Spleen (tissue), 11 donors: ENCODE data around the gene CNOT6. TPM values are rescaled to one million over a fixed set of nuclear protein-coding genes. Genes with fewer than 3 reads are reported as not detected.
"Not testable (repeated sequence)": the region's sequence is repeated elsewhere in the genome, so short reads cannot be mapped to it uniquely, and the experiment has no call there.

Experiments
- DNase-seq: peaks from one replicate; pipeline ENCODE4 v3.0.0-alpha.2; 2020
- H3K27ac ChIP-seq, 8 donors: fragments of 200-600 bp; sonication (generic) in 7 of 8; 1 replicate in 4 of 8; 2 replicates in 4 of 8; pipeline versions ENCODE4 v1.5.0 to v1.8.0; 2016 to 2021; ENCODE audit warnings: inconsistent platforms in 4 of 8, mild to moderate bottlenecking in 4 of 8, moderate library complexity in 1 of 8
- H3K27me3 ChIP-seq, 7 donors: fragments of 200-600 bp; sonication (generic) in 6 of 7; replicated peaks in 1 of 7; 1 replicate in 4 of 7; 2 replicates in 3 of 7; pipeline versions ENCODE4 v1.5.0 to v1.8.0; 2016 to 2021; ENCODE audit warnings: inconsistent platforms in 3 of 7, mild to moderate bottlenecking in 1 of 7
- H3K36me3 ChIP-seq, 6 donors: fragments of 200-600 bp; sonication (generic) in 5 of 6; 1 replicate in 4 of 6; 2 replicates in 2 of 6; pipeline versions ENCODE4 v1.5.0 to v1.8.0; 2016 to 2021; ENCODE audit warnings: inconsistent platforms in 2 of 6
- H3K4me1 ChIP-seq, 6 donors: fragments of 200-600 bp; sonication (generic) in 5 of 6; 1 replicate in 3 of 6; 2 replicates in 3 of 6; pipeline versions ENCODE4 v1.5.0 to v1.8.0; 2016 to 2021; ENCODE audit warnings: inconsistent platforms in 3 of 6
- H3K4me3 ChIP-seq, 8 donors: fragments of 200-600 bp; sonication (generic) in 7 of 8; 1 replicate in 4 of 8; 2 replicates in 4 of 8; pipeline versions ENCODE4 v1.5.0 to v1.8.0; 2016 to 2021; ENCODE audit warnings: inconsistent platforms in 4 of 8, mild to moderate bottlenecking in 4 of 8, moderate library complexity in 2 of 8
- H3K9me3 ChIP-seq, 8 donors: fragments of 200-600 bp; sonication (generic) in 7 of 8; 1 replicate in 4 of 8; 2 replicates in 4 of 8; pipeline versions ENCODE4 v1.5.0 to v1.8.0; 2016 to 2021; ENCODE audit warnings: inconsistent platforms in 4 of 8
- CTCF ChIP-seq, 11 experiments: fragments of 200-600 bp in 7 of 11; fragments of 450-650 bp in 4 of 11; sonication (generic) in 4 of 11; IDR thresholded peaks in 8 of 11; conservative IDR thresholded peaks in 3 of 11; 1 replicate in 7 of 11; 2 replicates in 4 of 11; pipeline versions ENCODE4 v1.4.0 to v1.8.0; 2016 to 2021; ENCODE audit warnings: antibody characterized with exemption in 11 of 11, inconsistent platforms in 4 of 11, mild to moderate bottlenecking in 1 of 11
- POLR2A ChIP-seq, 3 donors: fragments of 450-650 bp; IDR thresholded peaks; one replicate each; pipeline ENCODE4 v1.5.1; 2017; ENCODE audit warnings: antibody characterized with exemption in 3 of 3, mild to moderate bottlenecking in 1 of 3
- POLR2AphosphoS5 ChIP-seq, 3 donors: sonication (generic); formaldehyde crosslinking; IDR thresholded peaks; one replicate each; pipeline ENCODE4 v1.5.1; 2017; ENCODE audit warnings: antibody characterized with exemption in 3 of 3
- WGBS, 5 donors: extraction: QIAGEN DNeasy Blood & Tissue Kit in 3 of 5; methylation state at CpG; one replicate each; pipeline versions ENCODE4 v1.1.5 to v1.1.7; 2013 to 2018; 5-methylcytosine and 5-hydroxymethylcytosine counted together
- intact Hi-C: fragments of 100-400 bp; cut with DNase I; formaldehyde crosslinking; loops from one replicate; pipeline ENCODE4 v1.15.0; 2023; ENCODE audit warnings: low total_unique reads
- polyA plus RNA-seq, 3 donors: library from polyadenylated mRNA; stranded (reverse); fragments of 200-250 nt; gene quantifications; one replicate each; pipeline ENCODE4 v1.2.1, GENCODE V29; 2013
- total RNA-seq, 7 donors: library from RNA; depleted of rRNA in 3 of 7; stranded (reverse); fragments of >200 nt in 3 of 7; fragmentation: NEBNext Ultra II Directional in 4 of 7; extraction: Animal tissue kit (Norgen Biotek cat#: 25700) in 4 of 7; gene quantifications; one replicate each; pipeline versions ENCODE4 v1.1.0 to v1.2.1, GENCODE V29; 2016 to 2021
- donor health status: healthy with polysubstance abuse.
- donor health status: DM: no; HTN: no; CAD: no; lungs with moderate emphysema.
- donor health status: DM: no; HTN: no; CAD: no.
- donor health status: Bipolar disorder and iron deficiency.
- donor health status: healthy.
- donor health status: DM: no; HTN: no; CAD: no.
- donor health status: DM: yes; HTN: yes; CAD: no.

CNOT6 gene
- total and polyA plus RNA-seq, 10 donors = 5.5 to 26.5 (median 21.6) TPM

DNA sequence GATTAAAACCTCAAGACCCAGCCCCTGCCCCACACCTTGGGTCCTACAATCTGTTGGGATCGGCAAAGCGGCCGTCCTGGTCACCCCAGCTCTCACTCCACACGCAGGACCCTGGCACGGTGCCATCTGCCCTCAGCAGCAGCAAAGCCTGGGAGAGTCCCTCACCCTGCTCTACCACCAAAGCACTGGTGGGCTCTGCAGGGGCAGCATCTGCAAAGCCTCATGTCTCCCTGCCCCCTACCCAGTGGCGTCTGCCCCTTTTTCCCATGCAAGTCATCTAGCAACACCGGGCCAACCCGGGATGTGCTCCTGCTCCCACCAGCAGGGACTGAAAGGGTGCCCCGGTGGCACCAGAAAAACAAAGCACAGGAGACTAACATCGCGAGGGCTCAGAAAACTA, 19.6 kb upstream of the CNOT6 start:
- intact Hi-C loops = no loop called here
- Histone ChIP-seq H3K27ac (no peak overlapping the region), H3K36me3 (no peaks in the 10 kb centered on the region), H3K27me3 (peaks cover 0 to 22% (median 0%) of the 10 kb centered on the region in 7 donors), H3K4me3 (no peak overlapping the region), H3K9me3 (no peaks in the 10 kb centered on the region), H3K4me1 (peaks cover 0 to 25% (median 12%) of the 10 kb centered on the region in 6 donors)
- TF ChIP-seq POLR2AphosphoS5 (IDR thresholded peaks at IDR 0.05) (no peak), CTCF (IDR thresholded peaks at IDR 0.05 in 8 of 11, conservative IDR thresholded peaks at IDR 0.05 in 3 of 11) (no peak), POLR2A (IDR thresholded peaks at IDR 0.05) (no peak)
- DNase-seq = peak; percentile 43
- 79 to 94% (median 87%) methylated on average over 11 of the region's 11 CpGs for WGBS, 5 donors

- 90 to 96% (median 93%) methylated on average over 20 of the region's 20 CpGs for WGBS, 5 donors
- H3K4me3 ChIP-seq, H3K9me3 ChIP-seq, intact Hi-C loops, H3K27me3 ChIP-seq, H3K36me3 ChIP-seq, H3K27ac ChIP-seq: not testable (repeated sequence)
- DNase-seq = peak; percentile 53
- peaks cover 0 to 18% (median 8%) of the 10 kb centered on the region in 6 donors for H3K4me1 ChIP-seq
These were observed 18.1 kb upstream of the CNOT6 start for GRCh38 chr5:180475969-180476524.

DNA sequence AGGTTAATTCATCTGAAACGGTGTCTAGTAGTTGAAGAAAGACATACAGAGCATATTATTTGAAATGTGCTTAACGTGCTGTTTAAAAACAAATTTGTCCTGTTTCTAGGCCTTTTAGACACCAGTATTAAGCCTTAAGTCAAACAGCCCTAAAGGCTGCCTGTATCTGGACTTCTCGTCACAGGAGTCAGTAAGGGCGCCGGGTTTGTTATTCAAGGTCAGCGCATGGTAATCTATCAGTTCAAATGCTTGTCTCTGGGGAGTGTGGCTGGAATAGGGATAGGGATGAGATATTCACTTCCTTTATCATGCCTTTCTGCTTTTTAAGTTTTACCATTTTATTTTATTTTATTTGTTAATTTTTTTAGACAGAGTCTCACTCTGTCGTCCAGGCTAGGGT, 9.4 kb upstream of the CNOT6 start:
- 80 to 85% (median 81%) methylated on average over 7 of the region's 7 CpGs for WGBS, 5 donors
- no peaks in the 10 kb centered on the region for H3K36me3 ChIP-seq
- no peak overlapping the region for H3K4me3 ChIP-seq
- H3K4me1 ChIP-seq = no peaks in the 10 kb centered on the region
- H3K27me3 ChIP-seq = no peaks in the 10 kb centered on the region
- DNase-seq = no peak
- TF ChIP-seq POLR2AphosphoS5 (IDR thresholded peaks at IDR 0.05) (no peak), POLR2A (IDR thresholded peaks at IDR 0.05) (no peak), CTCF (IDR thresholded peaks at IDR 0.05 in 8 of 11, conservative IDR thresholded peaks at IDR 0.05 in 3 of 11) (no peak)
- intact Hi-C loops = no loop called here
- H3K27ac ChIP-seq = no peak overlapping the region
- no peaks in the 10 kb centered on the region for H3K9me3 ChIP-seq

- Histone ChIP-seq H3K4me3 (no peak overlapping the region), H3K9me3 (no peaks in the 10 kb centered on the region), H3K27me3 (no peaks in the 10 kb centered on the region), H3K27ac (no peak overlapping the region), H3K36me3 (no peaks in the 10 kb centered on the region), H3K4me1 (no peaks in the 10 kb centered on the region)
- intact Hi-C loops = no loop called here
- TF ChIP-seq POLR2A (IDR thresholded peaks at IDR 0.05) = no peak
- TF ChIP-seq POLR2AphosphoS5 (IDR thresholded peaks at IDR 0.05) = no peak
- no peak for TF ChIP-seq CTCF (IDR thresholded peaks at IDR 0.05 in 8 of 11, conservative IDR thresholded peaks at IDR 0.05 in 3 of 11)
- 88 to 97% (median 94%) methylated on average over 9 of the region's 9 CpGs for WGBS, 5 donors
- no peak for DNase-seq
These were observed 7.5 kb upstream of the CNOT6 start for GRCh38 chr5:180486636-180487149.
